HCT116 (cell line): Measurements from ENCODE around the gene SMIM44. TPM values are rescaled to one million over a fixed set of nuclear protein-coding genes. Genes with fewer than 3 reads are reported as not detected.
A peak's percentile ranks its signal among the peaks of the same experiment; 100 is the strongest.

Experiments used
- ATAC-seq: fragments of 200-7000 bp; cut with Tn5 transposase; 2 replicates; pipeline ENCODE4 v1.9.1; 2020; ENCODE audit warnings: mild to moderate bottlenecking, moderate library complexity
- BruUV-seq: library from RNA; stranded (reverse); fragments of 400-500 nt; replicated peaks from 2 replicates; lab custom pipeline; 2021; lab: Mats Ljungman, UMichigan
- CTCF ChIA-PET: fragments of 300-600 bp; sonication (Branson Sonifier 250); formaldehyde crosslinking; loops from one replicate; lab custom pipeline; 2021; ENCODE audit warnings: antibody characterized with exemption; lab: Charles Lee
- POLR2A ChIA-PET: fragments of 300-600, 350-600 bp; sonication (Branson Sonifier 250); formaldehyde crosslinking; loops from one replicate; lab custom pipeline; 2021; ENCODE audit warnings: antibody characterized with exemption; lab: Charles Lee
- RAD21 ChIA-PET, 2 experiments: fragments of 300-600 bp; sonication (Branson Sonifier 250); formaldehyde crosslinking; loops; one replicate each; lab custom pipeline; 2023; ENCODE audit warnings: low total read pairs in 2 of 2; ENCODE audit not compliant: uncharacterized antibody in 2 of 2, unreplicated experiment in 2 of 2, low non-redundant PET in 1 of 2; lab: Charles Lee
- DNase-seq: peaks from one replicate; pipeline ENCODE4 v3.0.0-alpha.2; 2010; ENCODE audit warnings: low read depth, low spot score
- H2AFZ ChIP-seq: fragments of 200-600 bp; shearing (Covaris generic), sonication (generic); 2 replicates; pipeline ENCODE4 v1.6.1; 2017; ENCODE audit warnings: low read depth, mixed run types, mixed read lengths, antibody characterized with exemption, low read length; ENCODE audit not compliant: poor library complexity, severe bottlenecking
- H3K27ac ChIP-seq: 2 replicates; pipeline ENCODE4 v1.5.1; 2012; ENCODE audit warnings: low read depth, low read length
- H3K27me3 ChIP-seq: fragments of 200-600 bp; sonication (generic); 2 replicates; pipeline ENCODE4 v1.6.1; 2016; ENCODE audit warnings: mixed run types, low read length, mixed read lengths; ENCODE audit not compliant: insufficient read depth
- H3K36me3 ChIP-seq, 2 experiments: fragments of 200-500 bp in 1 of 2; fragments of 200-600 bp in 1 of 2; sonication (Bioruptor generic) in 1 of 2; sonication (generic) in 1 of 2; 2 replicates each; pipeline versions ENCODE4 v1.5.1 to v1.6.1; 2014 to 2016; ENCODE audit warnings: low read length in 2 of 2, inconsistent platforms in 1 of 2, mixed read lengths in 1 of 2, mixed run types in 1 of 2; ENCODE audit not compliant: insufficient read depth in 2 of 2, control insufficient read depth in 1 of 2
- H3K4me1 ChIP-seq, 2 experiments: fragments of 200-600 bp in 1 of 2; sonication (generic) in 1 of 2; 2 replicates each; pipeline versions ENCODE4 v1.5.1 to v1.6.1; 2012 to 2017; ENCODE audit warnings: low read length in 2 of 2, inconsistent platforms in 1 of 2, mild to moderate bottlenecking in 1 of 2, mixed read lengths in 1 of 2, mixed run types in 1 of 2, moderate library complexity in 1 of 2; ENCODE audit not compliant: insufficient read depth in 2 of 2, control insufficient read depth in 1 of 2
- H3K4me2 ChIP-seq: fragments of 200-600 bp; sonication (generic); 2 replicates; pipeline ENCODE4 v1.6.1; 2017; ENCODE audit warnings: mixed run types, low read length, mixed read lengths
- H3K4me3 ChIP-seq, 2 experiments: fragments of 200-600 bp in 1 of 2; sonication (generic) in 1 of 2; replicated peaks in 1 of 2; 2 replicates each; pipeline ENCODE4 v1.5.1; 2011 to 2016; ENCODE audit warnings: low read length in 2 of 2, control low read depth in 1 of 2, low read depth in 1 of 2, mild to moderate bottlenecking in 1 of 2, mixed read lengths in 1 of 2, mixed run types in 1 of 2
- H3K79me2 ChIP-seq: fragments of 200-600 bp; sonication (generic); 2 replicates; pipeline ENCODE4 v1.6.1; 2017; ENCODE audit warnings: mild to moderate bottlenecking, mixed run types, low read length, moderate library complexity, mixed read lengths; ENCODE audit not compliant: insufficient read depth
- H3K9ac ChIP-seq: fragments of 200-600 bp; sonication (generic); 2 replicates; pipeline ENCODE4 v1.6.1; 2016; ENCODE audit warnings: low read length, mixed read lengths
- H3K9me2 ChIP-seq: fragments of 200-600 bp; sonication (generic), shearing (Covaris generic); 2 replicates; pipeline ENCODE4 v1.6.1; 2017; ENCODE audit warnings: mixed run types, mild to moderate bottlenecking, moderate library complexity; ENCODE audit not compliant: insufficient read depth
- H3K9me3 ChIP-seq, 2 experiments: fragments of 200-500 bp in 1 of 2; fragments of 200-600 bp in 1 of 2; sonication (Bioruptor generic) in 1 of 2; sonication (generic) in 1 of 2; 2 replicates each; pipeline ENCODE4 v1.6.1; 2014 to 2017; ENCODE audit warnings: low read length in 2 of 2, mixed read lengths in 2 of 2, inconsistent platforms in 1 of 2, low read depth in 1 of 2, mild to moderate bottlenecking in 1 of 2, mixed run types in 1 of 2, moderate library complexity in 1 of 2; ENCODE audit not compliant: control insufficient read depth in 1 of 2, insufficient read depth in 1 of 2
- H4K20me1 ChIP-seq: fragments of 200-600 bp; sonication (generic), shearing (Covaris generic); 2 replicates; pipeline ENCODE4 v1.6.1; 2017; ENCODE audit warnings: mixed run types, mild to moderate bottlenecking, moderate library complexity; ENCODE audit not compliant: insufficient read depth
- CBX3 ChIP-seq: IDR thresholded peaks from 2 replicates; pipeline ENCODE4 v1.6.1; 2012; ENCODE audit warnings: low read depth
- CEBPB ChIP-seq: IDR thresholded peaks from 2 replicates; pipeline ENCODE4 v1.6.1; 2012; ENCODE audit warnings: low read depth
- CTCF ChIP-seq, 3 experiments: fragments of 200-600 bp in 1 of 3; sonication (generic) in 1 of 3; IDR thresholded peaks in 2 of 3; conservative IDR thresholded peaks in 1 of 3; 2 replicates each; pipeline ENCODE4 v1.5.1; 2012 to 2017; ENCODE audit warnings: low read depth in 2 of 3, low read length in 2 of 3, antibody characterized with exemption in 1 of 3, borderline replicate concordance in 1 of 3, control low read depth in 1 of 3, mild to moderate bottlenecking in 1 of 3, mixed read lengths in 1 of 3, mixed run types in 1 of 3, moderate library complexity in 1 of 3; ENCODE audit not compliant: insufficient read depth in 1 of 3
- EGR1 ChIP-seq: IDR thresholded peaks from 2 replicates; pipeline ENCODE4 v1.6.1; 2012; ENCODE audit warnings: low read depth
- ELF1 ChIP-seq: IDR thresholded peaks from 2 replicates; pipeline ENCODE4 v1.6.1; 2012; ENCODE audit warnings: low read depth, borderline replicate concordance
- EZH2 ChIP-seq: fragments of 200-600 bp; sonication (generic); IDR thresholded peaks from 2 replicates; pipeline ENCODE4 v1.6.1; 2017; ENCODE audit warnings: antibody characterized with exemption, mixed run types
- JUND ChIP-seq: IDR thresholded peaks from 2 replicates; pipeline ENCODE4 v1.6.1; 2012
- POLR2A ChIP-seq: IDR thresholded peaks from 2 replicates; pipeline ENCODE4 v1.7.0; 2011; ENCODE audit warnings: borderline replicate concordance; ENCODE audit not compliant: insufficient read depth, insufficient read length; ENCODE audit errors: extremely low read depth
- POLR2AphosphoS5 ChIP-seq: IDR thresholded peaks from 2 replicates; pipeline ENCODE4 v1.6.1; 2011; ENCODE audit warnings: mild to moderate bottlenecking, low read depth, low read length, moderate library complexity
- SIN3A ChIP-seq: IDR thresholded peaks from 2 replicates; pipeline ENCODE4 v1.6.1; 2012; ENCODE audit warnings: low read depth
- SP1 ChIP-seq: IDR thresholded peaks from 2 replicates; pipeline ENCODE4 v1.6.1; 2012; ENCODE audit warnings: low read depth
- TCF7L2 ChIP-seq: IDR thresholded peaks from 2 replicates; pipeline ENCODE4 v1.7.0; 2011; ENCODE audit warnings: borderline replicate concordance, inconsistent platforms; ENCODE audit not compliant: insufficient read depth, insufficient read length; ENCODE audit errors: extremely low read depth
- YY1 ChIP-seq: IDR thresholded peaks from 2 replicates; pipeline ENCODE4 v1.6.1; 2011; ENCODE audit warnings: low read length, low read depth, moderate library complexity, mild to moderate bottlenecking; ENCODE audit not compliant: insufficient replicate concordance; ENCODE audit errors: extremely low read depth
- ZNF274 ChIP-seq: fragments of 200-500 bp; sonication (Bioruptor generic); IDR thresholded peaks from 2 replicates; pipeline ENCODE4 v1.6.1; 2014; ENCODE audit warnings: mild to moderate bottlenecking, low read depth, low read length, inconsistent platforms
- intact Hi-C: fragments of 100-400 bp; cut with micrococcal nuclease; formaldehyde crosslinking; loops from 2 replicates; pipeline ENCODE4 v1.10.0; 2022
- total RNA-seq: library from RNA; stranded (reverse); gene quantifications from one replicate; pipeline ENCODE4 v1.2.1, GENCODE V29; 2021; ENCODE audit not compliant: unreplicated experiment
- TF ChIP-seq, protein P1 (sequence below): IDR thresholded peaks from 2 replicates; pipeline ENCODE4 v1.6.1; 2011; ENCODE audit warnings: mild to moderate bottlenecking, low read length, moderate library complexity; ENCODE audit not compliant: insufficient replicate concordance; ENCODE audit errors: extremely low read depth
- TF ChIP-seq, protein P2 (sequence below): IDR thresholded peaks from 2 replicates; pipeline ENCODE4 v1.6.1; 2012

Gene SMIM44
- total RNA-seq, 1 experiment from 2014 or later: not detected

- TF ChIP-seq POLR2AphosphoS5 (no peak), CBX3 (no peak), EGR1 (no peak), SP1 (no peak), CEBPB (no peak), ELF1 (no peak), YY1 (no peak), SIN3A (no peak), ZNF274 (no peak), CTCF (IDR thresholded peaks at IDR 0.05 in 2 of 3, conservative IDR thresholded peaks at IDR 0.05 in 1 of 3; ENCODE audit: borderline replicate concordance in 1 of 3, insufficient read depth in 1 of 3, low read depth in 2 of 3, low read length in 2 of 3) (no peak), EZH2 (no peak), JUND (no peak), POLR2A (no peak), TCF7L2 (no peak)
- TF ChIP-seq, protein P1, sequence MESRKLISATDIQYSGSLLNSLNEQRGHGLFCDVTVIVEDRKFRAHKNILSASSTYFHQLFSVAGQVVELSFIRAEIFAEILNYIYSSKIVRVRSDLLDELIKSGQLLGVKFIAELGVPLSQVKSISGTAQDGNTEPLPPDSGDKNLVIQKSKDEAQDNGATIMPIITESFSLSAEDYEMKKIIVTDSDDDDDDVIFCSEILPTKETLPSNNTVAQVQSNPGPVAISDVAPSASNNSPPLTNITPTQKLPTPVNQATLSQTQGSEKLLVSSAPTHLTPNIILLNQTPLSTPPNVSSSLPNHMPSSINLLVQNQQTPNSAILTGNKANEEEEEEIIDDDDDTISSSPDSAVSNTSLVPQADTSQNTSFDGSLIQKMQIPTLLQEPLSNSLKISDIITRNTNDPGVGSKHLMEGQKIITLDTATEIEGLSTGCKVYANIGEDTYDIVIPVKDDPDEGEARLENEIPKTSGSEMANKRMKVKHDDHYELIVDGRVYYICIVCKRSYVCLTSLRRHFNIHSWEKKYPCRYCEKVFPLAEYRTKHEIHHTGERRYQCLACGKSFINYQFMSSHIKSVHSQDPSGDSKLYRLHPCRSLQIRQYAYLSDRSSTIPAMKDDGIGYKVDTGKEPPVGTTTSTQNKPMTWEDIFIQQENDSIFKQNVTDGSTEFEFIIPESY: no peak
- TF ChIP-seq, protein P2, sequence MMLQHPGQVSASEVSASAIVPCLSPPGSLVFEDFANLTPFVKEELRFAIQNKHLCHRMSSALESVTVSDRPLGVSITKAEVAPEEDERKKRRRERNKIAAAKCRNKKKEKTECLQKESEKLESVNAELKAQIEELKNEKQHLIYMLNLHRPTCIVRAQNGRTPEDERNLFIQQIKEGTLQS: no peak
- TF ChIP-seq, all 23 proteins: peak for 0
- peak overlapping the region; percentile 94 for H3K9ac ChIP-seq
- peak overlapping the region; percentile 83 to 91 for H3K4me3 ChIP-seq
- no peaks in the 10 kb centered on the region for H3K9me3 ChIP-seq
- H3K79me2 ChIP-seq: peaks cover 63% of the 10 kb centered on the region
- peaks cover 23 to 40% of the 10 kb centered on the region in 2 experiments for H3K4me1 ChIP-seq
- H2AFZ ChIP-seq: no peak overlapping the region
- DNase-seq (no peak), ATAC-seq (no peak)
- ChIA-PET POLR2A (no interaction called here), RAD21 (no interaction called here), CTCF (no interaction called here)
- H3K9me2 ChIP-seq: no peaks in the 10 kb centered on the region
- TSS peak; percentile 55 for BruUV-seq
- H3K4me2 ChIP-seq: peak overlapping the region; percentile 99
- H3K27me3 ChIP-seq: no peaks in the 10 kb centered on the region
- H4K20me1 ChIP-seq: no peaks in the 10 kb centered on the region
- H3K36me3 ChIP-seq: peaks cover 2 to 12% of the 10 kb centered on the region in 2 experiments; a peak in 2 of 4 replicates
- intact Hi-C loops: no loop called here
- peak overlapping the region; percentile 93 for H3K27ac ChIP-seq
Measured at GRCh38 chr19:3507371-3508120, 24.3 kb upstream of the SMIM44 start.
